ENCODE results near the gene SLC23A3.
A peak's percentile ranks its signal among the peaks of the same experiment; 100 is the strongest.
"Not testable (repeated sequence)": the region's sequence is repeated elsewhere in the genome, so short reads cannot be mapped to it uniquely, and the experiment has no call there.

The SLC23A3 gene

DNA sequence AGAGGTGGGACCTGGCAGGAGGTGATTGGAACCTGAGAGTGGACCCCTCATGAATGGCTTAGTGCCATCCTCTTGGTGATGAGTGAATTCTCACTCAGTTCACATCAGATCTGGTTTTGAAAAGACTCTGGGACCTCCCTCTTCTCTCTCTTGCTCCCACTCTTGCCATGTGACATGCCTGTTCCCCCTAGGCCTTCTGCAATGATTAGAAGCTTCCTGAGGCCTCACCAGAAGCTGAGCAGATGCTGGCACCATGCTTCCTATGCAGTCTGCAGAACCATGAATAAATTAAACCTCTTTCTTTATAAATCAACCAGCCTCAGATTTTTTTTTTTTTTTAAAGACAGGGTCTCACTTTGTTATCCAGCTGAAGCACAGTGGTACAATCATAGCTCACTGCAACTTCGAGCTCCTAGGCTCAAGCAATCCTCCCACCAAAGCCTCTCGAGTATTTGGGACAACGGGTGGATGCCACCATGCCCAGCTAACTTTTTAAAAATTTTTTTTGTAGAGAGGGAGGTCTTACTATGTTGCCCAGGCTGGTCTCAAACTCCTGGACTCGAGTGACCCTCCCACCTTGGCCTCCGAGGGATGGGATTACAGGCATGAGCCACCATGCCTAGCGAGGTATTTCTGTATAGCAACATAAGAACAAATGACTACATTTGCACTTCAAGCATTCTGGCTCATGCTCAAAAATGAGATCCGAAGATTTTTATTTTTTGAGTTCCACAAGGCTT, 34.8 kb upstream of the SLC23A3 start:
- no peak for DNase-seq

DNA sequence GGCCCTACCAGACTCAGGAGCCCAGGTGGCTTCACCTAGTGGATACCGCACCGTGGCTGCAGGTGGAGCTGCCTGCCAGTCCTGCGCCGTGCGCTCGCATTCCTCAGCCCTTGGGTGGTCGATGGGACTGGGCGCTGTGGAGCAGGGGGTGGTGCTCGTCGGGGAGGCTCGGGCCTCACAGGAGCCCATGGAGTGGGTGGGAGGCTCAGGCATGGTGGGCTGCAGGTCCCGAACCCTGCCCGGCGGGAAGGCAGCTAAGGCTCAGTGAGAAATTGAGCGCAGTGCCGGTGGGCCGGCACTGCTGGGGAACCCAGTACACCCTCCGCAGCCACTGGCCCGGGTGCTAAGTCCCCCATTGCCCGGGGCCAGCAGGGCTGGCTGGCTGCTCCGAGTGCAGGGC, 31.5 kb upstream of the SLC23A3 start:
- not testable (repeated sequence) for DNase-seq

- not testable (repeated sequence) for DNase-seq
Measured at GRCh38 chr2:219200502-219201326, 30.9 kb upstream of the SLC23A3 start.

- no peak for DNase-seq
Measured at GRCh38 chr2:219199470-219200211, 29.8 kb upstream of the SLC23A3 start.

DNA sequence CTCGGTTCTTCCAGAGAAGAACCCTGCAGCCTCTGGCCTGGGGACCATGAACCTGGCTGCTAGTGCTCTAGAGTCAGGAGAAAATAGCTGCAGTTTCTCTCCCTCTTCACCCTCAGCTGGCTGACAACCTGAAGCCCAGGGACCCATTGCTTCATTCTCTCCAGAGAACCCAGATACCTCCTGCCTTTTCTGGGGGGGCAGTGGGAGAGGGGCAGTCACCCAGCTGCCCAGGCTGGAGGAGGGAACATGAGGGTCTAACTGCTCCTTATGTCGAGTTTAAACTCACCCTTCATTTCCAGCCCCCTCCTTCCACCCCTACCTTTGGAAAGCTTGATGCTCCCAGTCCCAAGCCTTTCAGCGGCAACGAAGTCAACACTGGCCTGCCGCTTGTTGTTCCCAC, 29.1 kb upstream of the SLC23A3 start:
- DNase-seq, result no peak

DNA sequence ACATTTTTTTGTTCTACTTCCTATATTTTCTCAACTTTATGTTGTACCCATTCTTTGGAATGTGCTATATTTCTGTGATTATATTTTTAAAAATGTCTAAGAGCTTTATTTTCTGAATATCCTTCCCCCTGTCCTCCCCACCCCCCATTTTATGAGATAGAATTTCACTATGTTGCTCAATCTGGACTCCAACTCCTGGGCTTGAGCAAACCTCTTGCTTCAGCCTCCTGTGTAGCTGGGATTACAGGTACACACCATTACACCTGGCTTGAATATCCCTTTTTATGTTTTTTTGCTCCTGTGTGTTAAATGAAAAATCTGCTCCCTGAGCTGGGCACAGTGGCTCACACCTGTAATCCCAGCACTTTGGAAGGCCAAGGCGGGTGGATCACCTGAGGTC, 27.6 kb upstream of the SLC23A3 start:
- DNase-seq, result no peak

DNA sequence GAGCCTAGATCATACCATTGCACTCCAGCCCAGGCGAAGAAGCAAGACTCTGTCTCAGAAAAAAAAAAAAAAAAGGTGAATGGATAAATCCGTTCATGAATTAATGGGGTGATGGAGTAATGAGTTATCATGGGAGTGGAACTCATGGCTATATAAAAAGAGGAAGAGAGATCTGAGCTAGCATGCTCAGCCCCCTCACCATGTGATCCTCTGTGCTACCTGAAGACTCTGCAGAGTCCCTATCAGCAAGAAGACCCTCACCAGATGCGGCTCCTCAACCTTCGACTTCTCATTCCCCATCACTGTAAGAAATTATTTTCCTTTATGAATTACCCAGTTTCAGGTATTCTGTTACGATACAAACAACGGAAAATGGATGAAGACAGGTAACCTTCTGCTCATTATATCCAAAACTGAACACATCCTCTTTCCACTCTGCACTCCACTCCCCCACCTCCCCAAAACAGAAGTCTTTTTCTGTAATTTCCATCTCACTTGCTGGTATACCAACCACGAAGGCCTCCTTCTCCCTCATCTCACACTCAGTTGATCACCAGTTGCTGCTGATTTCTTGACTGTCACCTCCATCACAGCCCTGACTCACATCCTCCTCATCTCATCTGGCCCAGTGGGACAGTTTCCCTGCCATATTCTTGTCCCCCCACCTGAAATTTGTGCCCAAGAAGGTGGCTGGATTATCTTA, 17.1 kb upstream of the SLC23A3 start:
- no peak for DNase-seq

DNA sequence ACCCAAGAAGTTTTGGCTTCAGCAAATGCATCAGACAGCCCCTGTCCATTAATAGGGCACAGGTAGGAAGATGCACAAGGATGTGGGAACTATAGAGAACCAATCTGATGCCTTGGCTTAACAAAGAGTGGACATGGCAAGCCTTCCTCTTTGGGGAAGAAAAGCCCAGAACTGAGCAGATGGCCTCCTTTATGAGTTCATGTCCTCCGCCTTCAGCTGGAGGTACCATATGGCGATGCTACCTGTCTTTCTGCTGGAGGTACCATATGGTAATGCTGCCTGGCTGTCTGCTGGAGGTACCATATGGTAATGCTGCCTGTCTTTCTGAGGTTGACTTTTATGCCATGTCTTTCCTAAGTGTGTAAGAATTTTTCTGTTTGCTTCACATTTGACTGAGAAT, 14.3 kb upstream of the SLC23A3 start:
- no peak for DNase-seq

GRCh38 chr2:219183151-219183772, 13.4 kb upstream of the SLC23A3 start:
- DNase-seq, result no peak

GRCh38 chr2:219182331-219183150, 12.7 kb upstream of the SLC23A3 start:
- no peak for DNase-seq

GRCh38 chr2:219181531-219181930, 11.7 kb upstream of the SLC23A3 start:
- DNase-seq, result no peak

DNA sequence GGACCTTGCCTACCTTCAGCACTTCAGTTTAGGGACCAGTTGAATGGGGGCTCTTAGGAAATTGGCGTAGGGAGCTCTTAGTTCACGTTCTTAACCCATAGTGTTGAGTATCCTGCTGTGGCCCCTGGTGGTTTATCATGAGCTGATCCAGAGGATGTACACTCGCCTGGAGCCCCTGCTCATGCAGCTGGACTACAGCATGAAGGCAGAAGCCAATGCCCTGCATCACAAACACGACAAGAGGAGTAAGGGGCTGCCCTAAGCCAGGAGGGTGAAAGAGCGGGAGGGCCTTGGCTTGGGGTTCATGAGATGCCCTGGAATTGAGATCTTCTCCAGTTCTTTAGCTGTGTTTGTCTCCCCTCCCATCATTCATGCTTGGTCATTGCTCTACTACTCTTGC, 11.1 kb upstream of the SLC23A3 start:
- no peak for DNase-seq

DNA sequence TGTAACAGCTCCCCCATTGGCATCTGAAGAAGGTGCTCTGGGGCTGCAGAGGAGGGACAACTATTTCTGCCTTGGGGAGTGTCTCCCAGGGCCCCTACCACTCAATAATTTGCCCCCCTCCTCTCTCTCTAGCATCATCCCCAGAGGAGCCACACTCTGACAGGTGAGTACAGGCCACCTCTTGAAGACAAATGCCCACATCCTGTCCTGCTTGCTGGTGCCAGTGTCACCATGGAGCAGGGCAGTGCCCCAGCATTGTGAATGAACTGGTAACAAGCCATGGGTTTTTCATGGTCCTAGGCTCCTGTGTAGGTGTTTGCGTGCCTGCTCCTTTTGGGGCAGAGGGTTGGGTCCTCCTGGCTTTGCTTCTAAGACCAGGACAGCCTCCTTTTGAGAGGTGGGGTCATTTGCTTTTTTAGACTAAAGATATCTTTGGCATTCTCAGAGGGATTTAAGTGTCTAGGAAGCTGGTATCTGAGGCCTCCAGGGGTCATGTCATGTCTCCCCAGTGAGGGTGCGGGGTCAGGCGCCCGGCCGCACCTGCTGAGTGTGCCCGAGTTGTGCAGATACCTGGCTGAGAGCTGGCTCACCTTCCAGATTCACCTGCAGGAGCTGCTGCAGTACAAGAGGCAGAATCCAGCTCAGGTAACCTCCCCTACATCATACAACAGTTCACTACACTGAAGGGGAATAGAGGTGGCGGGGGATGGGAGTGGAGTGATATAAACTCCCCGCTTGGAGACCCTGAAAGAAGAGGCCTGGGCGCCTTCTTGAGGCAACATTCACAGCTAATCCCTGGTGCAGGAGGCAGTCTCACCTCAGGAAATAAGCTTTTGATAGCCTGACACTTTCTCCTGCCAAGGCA, 10.0 kb upstream of the SLC23A3 start:
- no peak for DNase-seq

DNA sequence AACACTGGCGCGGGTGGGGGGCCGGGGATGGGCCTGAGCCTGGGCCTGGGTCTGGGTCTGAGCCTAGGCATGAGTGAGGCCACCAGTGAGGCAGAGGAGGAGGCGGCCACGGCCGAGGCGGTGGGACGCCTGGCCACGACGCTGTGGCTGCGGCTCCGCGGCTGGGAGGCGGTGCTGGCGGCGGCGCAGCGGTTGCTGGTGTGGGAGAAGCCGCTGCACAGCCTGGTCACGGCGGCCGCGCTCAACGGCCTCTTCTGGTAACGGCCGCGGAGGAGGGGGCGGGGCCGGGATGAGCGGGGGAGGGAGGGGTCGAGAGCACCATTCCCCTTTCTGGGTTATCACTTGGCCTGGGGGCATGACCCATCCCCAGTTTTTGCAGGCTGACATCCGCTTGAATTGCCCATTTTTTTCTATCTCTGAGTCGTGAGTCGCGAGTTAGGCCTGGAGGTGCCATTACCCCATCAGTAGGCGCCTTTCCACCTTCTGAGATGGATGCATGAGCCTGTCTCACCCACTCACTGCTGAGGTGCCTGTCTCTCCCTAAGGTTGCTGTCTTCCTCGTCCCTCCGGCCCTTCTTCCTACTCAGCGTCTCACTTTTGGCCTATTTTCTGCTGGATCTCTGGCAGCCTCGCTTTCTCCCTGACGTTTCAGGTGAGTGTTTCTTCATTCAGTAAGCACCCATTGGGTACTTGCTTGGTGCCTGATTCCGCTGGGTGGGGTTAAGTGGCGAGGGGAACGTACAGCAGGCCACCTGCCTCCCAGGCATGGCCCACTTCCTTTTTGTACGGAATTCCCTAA, 8.7 kb upstream of the SLC23A3 start:
- no peak for DNase-seq

- peak; percentile 87 for DNase-seq
Measured at GRCh38 chr2:219177552-219178376, 7.9 kb upstream of the SLC23A3 start, which contains the start of gene RETREG2. TSS of gene RETREG2 (plus strand) at chr2:219178275. CDS start at chr2:219178353, 78 bp downstream.

DNA sequence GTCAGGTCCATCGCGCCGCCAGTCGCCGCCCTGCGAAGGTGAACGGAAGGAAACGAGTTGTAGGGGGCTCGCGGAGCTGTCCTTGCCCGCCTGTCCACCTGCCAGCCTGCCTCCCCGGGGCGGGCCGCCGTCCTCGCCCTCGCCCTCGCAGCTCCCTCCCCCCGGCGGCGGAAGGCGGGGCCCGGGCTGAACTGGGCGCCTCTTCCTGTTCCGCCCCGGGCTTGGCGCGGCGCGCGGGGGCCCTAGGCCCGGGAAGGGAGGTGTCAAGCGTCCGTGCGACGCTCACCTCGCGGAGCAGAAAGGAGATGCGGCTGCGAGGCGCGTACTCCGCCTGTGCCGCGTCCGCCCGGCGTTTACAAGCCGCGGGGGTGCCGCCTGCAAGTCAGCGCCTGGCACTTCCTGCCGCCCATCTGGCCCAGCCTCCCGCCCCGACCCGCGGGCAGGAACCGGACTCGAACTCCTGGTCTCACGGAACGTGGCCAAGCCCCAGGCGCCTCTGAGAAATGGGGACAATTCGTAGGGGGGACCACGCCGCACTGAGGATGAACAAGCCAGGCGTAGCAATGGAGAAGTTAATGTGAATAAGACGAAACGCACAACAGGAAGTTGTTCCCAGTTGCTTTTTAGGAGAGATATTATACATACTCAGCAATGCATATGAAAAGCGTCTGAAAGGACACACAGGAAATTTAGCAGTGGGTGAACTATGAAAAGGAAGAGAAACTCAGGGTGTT, 7.2 kb upstream of the SLC23A3 start, which contains the start of gene CNPPD1:
TSS of gene CNPPD1 (minus strand) at position 108 of the 734 bp plus-strand sequence. CDS start at position 11, 97 bp downstream.
- DNase-seq, result peak; percentile 77

DNA sequence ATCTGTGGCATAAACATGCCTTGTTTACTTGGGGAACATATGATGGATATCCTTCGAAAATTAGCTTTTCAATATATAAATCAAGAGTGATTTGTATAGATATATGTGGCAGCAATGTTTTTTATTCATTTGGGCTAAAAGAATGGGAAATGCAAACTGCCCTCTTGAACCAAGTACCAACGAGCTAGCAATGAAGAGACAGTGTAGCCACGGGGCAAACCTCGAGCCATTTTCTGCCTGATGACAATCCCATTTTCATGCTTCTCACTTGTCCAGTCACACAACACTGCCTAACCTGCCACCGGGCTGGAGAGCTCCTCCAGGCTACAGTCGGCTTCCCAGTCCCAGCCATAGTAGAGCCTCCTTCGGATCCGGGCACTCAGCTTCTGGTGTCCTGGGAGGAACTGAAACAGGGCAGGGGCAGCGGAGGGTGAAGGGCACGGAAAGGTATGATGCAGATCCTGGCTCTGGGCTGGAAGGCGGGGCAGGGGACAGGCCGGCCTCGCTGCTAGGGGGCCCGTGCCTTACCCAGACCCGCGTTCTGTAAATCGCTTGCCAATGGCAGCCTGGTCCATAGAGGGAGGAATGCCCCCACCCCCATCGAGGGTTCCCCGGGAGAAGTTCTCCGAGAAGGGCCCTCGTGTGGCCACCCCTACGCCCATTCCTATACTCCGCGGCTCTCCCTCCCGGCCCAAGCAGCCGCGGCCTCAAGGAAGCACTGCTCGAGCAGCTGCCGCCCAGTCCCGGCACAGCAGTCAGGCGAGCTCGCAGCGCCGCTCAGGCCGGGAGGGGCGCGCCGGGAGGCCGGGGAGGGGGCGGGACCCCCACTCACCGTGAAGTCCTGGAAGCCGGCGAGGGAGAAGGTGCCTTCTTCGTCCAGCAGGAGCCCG, 6.3 kb upstream of the SLC23A3 start:
- peak; percentile 52 for DNase-seq
